Measurements from ENCODE around the gene TBX10. TPM values are rescaled to one million over a fixed set of nuclear protein-coding genes. Genes with fewer than 3 reads are reported as not detected.

Gene TBX10
- total and polyA plus RNA-seq, 4 donors = not detected

DNA sequence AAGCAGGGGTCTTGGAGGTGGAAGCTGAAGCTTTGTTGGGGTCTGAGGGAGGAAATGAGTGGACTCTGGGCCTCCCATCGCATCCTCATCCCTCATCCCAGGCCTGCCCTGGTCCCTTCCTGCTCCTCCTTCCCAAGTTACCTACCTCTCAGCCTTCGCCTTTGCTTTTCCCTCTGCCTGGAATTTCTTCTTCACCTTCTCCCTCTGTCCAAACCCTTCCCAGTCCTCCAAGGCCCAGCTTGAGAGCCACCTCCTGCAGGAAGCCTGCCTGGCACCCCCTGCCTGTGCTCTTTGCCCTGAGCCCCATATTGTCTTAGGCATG lies 7.7 kb downstream of the TBX10 start:
- H3K27ac ChIP-seq (ENCODE audit: low read depth in 1 of 2, low read length in 1 of 2) = no peak overlapping the region
- H3K9me3 ChIP-seq (ENCODE audit: control insufficient read depth in 4 of 4, insufficient read depth in 3 of 4, low read length in 3 of 4) = no peaks in the 10 kb centered on the region

GRCh38 chr11:67631411-67631810 lies 8.2 kb downstream of the TBX10 start:
- no peak overlapping the region for H3K27ac ChIP-seq (ENCODE audit: low read depth in 1 of 2, low read length in 1 of 2)
- DNase-seq (no peak), ATAC-seq (ENCODE audit: insufficient read depth, low FRiP score) (no peak)
- H3K36me3 ChIP-seq (ENCODE audit: control insufficient read depth in 4 of 4, insufficient read depth in 4 of 4, low read length in 4 of 4) = no peaks in the 10 kb centered on the region
- H3K4me3 ChIP-seq = no peak overlapping the region
- H3K4me1 ChIP-seq (ENCODE audit: control insufficient read depth in 5 of 5, insufficient read depth in 5 of 5, low read length in 5 of 5) = peaks cover 0 to 8% (median 4%) of the 10 kb centered on the region in 5 donors
- H3K9ac ChIP-seq (ENCODE audit: insufficient read depth in 1 of 2, low read length in 2 of 2) = no peak overlapping the region
- 81 to 87% methylated on average over 6 to 7 of the region's 7 CpGs for WGBS, 2 donors
- TF ChIP-seq, protein P1, sequence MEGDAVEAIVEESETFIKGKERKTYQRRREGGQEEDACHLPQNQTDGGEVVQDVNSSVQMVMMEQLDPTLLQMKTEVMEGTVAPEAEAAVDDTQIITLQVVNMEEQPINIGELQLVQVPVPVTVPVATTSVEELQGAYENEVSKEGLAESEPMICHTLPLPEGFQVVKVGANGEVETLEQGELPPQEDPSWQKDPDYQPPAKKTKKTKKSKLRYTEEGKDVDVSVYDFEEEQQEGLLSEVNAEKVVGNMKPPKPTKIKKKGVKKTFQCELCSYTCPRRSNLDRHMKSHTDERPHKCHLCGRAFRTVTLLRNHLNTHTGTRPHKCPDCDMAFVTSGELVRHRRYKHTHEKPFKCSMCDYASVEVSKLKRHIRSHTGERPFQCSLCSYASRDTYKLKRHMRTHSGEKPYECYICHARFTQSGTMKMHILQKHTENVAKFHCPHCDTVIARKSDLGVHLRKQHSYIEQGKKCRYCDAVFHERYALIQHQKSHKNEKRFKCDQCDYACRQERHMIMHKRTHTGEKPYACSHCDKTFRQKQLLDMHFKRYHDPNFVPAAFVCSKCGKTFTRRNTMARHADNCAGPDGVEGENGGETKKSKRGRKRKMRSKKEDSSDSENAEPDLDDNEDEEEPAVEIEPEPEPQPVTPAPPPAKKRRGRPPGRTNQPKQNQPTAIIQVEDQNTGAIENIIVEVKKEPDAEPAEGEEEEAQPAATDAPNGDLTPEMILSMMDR (IDR thresholded peaks at IDR 0.05; ENCODE audit: control extremely low read depth, extremely low read depth) = no peak
- H3K9me3 ChIP-seq (ENCODE audit: control insufficient read depth in 4 of 4, insufficient read depth in 3 of 4, low read length in 3 of 4) = no peaks in the 10 kb centered on the region
- H3K27me3 ChIP-seq (ENCODE audit: control insufficient read depth in 3 of 3, insufficient read depth in 3 of 3, low read length in 2 of 3) = no peaks in the 10 kb centered on the region

More for the DNA sequence above, 7.7 kb downstream of the TBX10 start:
- Histone ChIP-seq H3K27me3 (ENCODE audit: control insufficient read depth in 3 of 3, insufficient read depth in 3 of 3, low read length in 2 of 3) (no peaks in the 10 kb centered on the region), H3K9ac (ENCODE audit: insufficient read depth in 1 of 2, low read length in 2 of 2) (no peak overlapping the region), H3K4me1 (ENCODE audit: control insufficient read depth in 5 of 5, insufficient read depth in 5 of 5, low read length in 5 of 5) (peaks cover 0 to 8% (median 4%) of the 10 kb centered on the region in 5 donors), H3K36me3 (ENCODE audit: control insufficient read depth in 4 of 4, insufficient read depth in 4 of 4, low read length in 4 of 4) (no peaks in the 10 kb centered on the region), H3K4me3 (no peak overlapping the region)
- TF ChIP-seq, protein P1 (IDR thresholded peaks at IDR 0.05; ENCODE audit: control extremely low read depth, extremely low read depth) = no peak
- no peak for ATAC-seq (ENCODE audit: insufficient read depth, low FRiP score)
- 92 to 100% methylated on average over 2 of the region's 2 CpGs for WGBS, 2 donors
- DNase-seq = no peak

GRCh38 chr11:67630943-67631331 lies 8.6 kb downstream of the TBX10 start:
- H3K4me1 ChIP-seq (ENCODE audit: control insufficient read depth in 5 of 5, insufficient read depth in 5 of 5, low read length in 5 of 5) = peaks cover 0 to 8% (median 4%) of the 10 kb centered on the region in 5 donors
- no peak for ATAC-seq (ENCODE audit: insufficient read depth, low FRiP score)
- DNase-seq = no peak
- H3K27me3 ChIP-seq (ENCODE audit: control insufficient read depth in 3 of 3, insufficient read depth in 3 of 3, low read length in 2 of 3) = no peaks in the 10 kb centered on the region
- peak overlapping the region; percentile 63 to 82 for H3K9ac ChIP-seq (ENCODE audit: insufficient read depth in 1 of 2, low read length in 2 of 2)
- H3K27ac ChIP-seq (ENCODE audit: low read depth in 1 of 2, low read length in 1 of 2) = peak overlapping the region; percentile 82 to 88
- TF ChIP-seq, protein P1 (IDR thresholded peaks at IDR 0.05; ENCODE audit: control extremely low read depth, extremely low read depth) = no peak
- no peak overlapping the region for H3K4me3 ChIP-seq
- 64 to 67% methylated on average over 16 of the region's 16 CpGs for WGBS, 2 donors
- H3K9me3 ChIP-seq (ENCODE audit: control insufficient read depth in 4 of 4, insufficient read depth in 3 of 4, low read length in 3 of 4) = no peaks in the 10 kb centered on the region
- no peaks in the 10 kb centered on the region for H3K36me3 ChIP-seq (ENCODE audit: control insufficient read depth in 4 of 4, insufficient read depth in 4 of 4, low read length in 4 of 4)

Data from lung (tissue), 12 donors.